Measurements from ENCODE around the gene COL18A1.

- TF ChIP-seq CTCF (IDR thresholded peaks at IDR 0.05) (no peak), EZH2 (IDR thresholded peaks at IDR 0.05) (no peak), EZH2phosphoT487 (IDR thresholded peaks at IDR 0.05) (no peak)
Measured at GRCh38 chr21:45393021-45393420, 11.9 kb upstream of the COL18A1 start.
